H1 (cell line): ENCODE measurements around the gene PSKH1. TPM values are rescaled to one million over a fixed set of nuclear protein-coding genes. Genes with fewer than 3 reads are reported as not detected.

ENCODE experiments used
- CTCF ChIA-PET: fragments of 300-600 bp; sonication (Branson Sonifier 250); formaldehyde crosslinking; loops from one replicate; lab custom pipeline; 2021; ENCODE audit not compliant: partially characterized antibody; lab: Charles Lee
- POLR2A ChIA-PET: fragments of 300-600 bp; sonication (Branson Sonifier 250); formaldehyde crosslinking; loops from one replicate; lab custom pipeline; 2021; ENCODE audit warnings: inconsistent platforms; ENCODE audit not compliant: partially characterized antibody; lab: Charles Lee
- DNase-seq, 2 experiments: peaks; one replicate each; pipeline versions ENCODE4 v3.0.0 to v3.0.0-alpha.2; 2010 to 2022; ENCODE audit warnings: low spot score in 2 of 2, low read depth in 1 of 2, mixed read lengths in 1 of 2
- FAIRE-seq: peaks from 2 replicates; lab custom pipeline; 2011; peaks lifted over from hg19 to GRCh38; lab: Jason Lieb, UNC
- H2AFZ ChIP-seq: 2 replicates; pipeline ENCODE4 v1.8.1; 2012; ENCODE audit warnings: low read length, inconsistent platforms
- H2AK5ac ChIP-seq: 2 replicates; pipeline ENCODE4 v1.6.1; 2013; ENCODE audit warnings: low read depth, low read length
- H2BK120ac ChIP-seq: replicated peaks from 2 replicates; pipeline ENCODE3; 2013; ENCODE audit warnings: low read depth, low read length, inconsistent platforms
- H2BK12ac ChIP-seq: 2 replicates; pipeline ENCODE4 v1.6.1; 2013; ENCODE audit warnings: low read depth, low read length
- H2BK15ac ChIP-seq: 2 replicates; pipeline ENCODE4 v1.6.1; 2013; ENCODE audit warnings: low read length
- H2BK20ac ChIP-seq: 2 replicates; pipeline ENCODE4 v1.6.1; 2013; ENCODE audit warnings: low read length
- H2BK5ac ChIP-seq: 2 replicates; pipeline ENCODE4 v1.6.1; 2013; ENCODE audit warnings: low read depth, low read length
- H3K14ac ChIP-seq: 2 replicates; pipeline ENCODE4 v1.6.1; 2013; ENCODE audit warnings: inconsistent platforms; ENCODE audit not compliant: insufficient read length
- H3K18ac ChIP-seq: 2 replicates; pipeline ENCODE4 v1.6.1; 2013; ENCODE audit warnings: low read length; ENCODE audit errors: extremely low read depth
- H3K23ac ChIP-seq: 2 replicates; pipeline ENCODE4 v1.6.1; 2013; ENCODE audit warnings: inconsistent platforms; ENCODE audit not compliant: insufficient read length
- H3K23me2 ChIP-seq: 2 replicates; pipeline ENCODE4 v1.6.1; 2013; ENCODE audit warnings: low read depth, low read length
- H3K27ac ChIP-seq: 2 replicates; pipeline ENCODE4 v1.6.1; 2011; ENCODE audit warnings: low read depth, low read length, inconsistent platforms
- H3K27me3 ChIP-seq, 4 experiments: replicated peaks in 1 of 4; 1 replicate in 1 of 4; 2 replicates in 3 of 4; pipeline versions ENCODE4 v1.6.1 to v1.8.1; 2011 to 2013; ENCODE audit warnings: low read length in 3 of 4, mild to moderate bottlenecking in 3 of 4, inconsistent platforms in 2 of 4, mixed read lengths in 2 of 4, moderate library complexity in 1 of 4; ENCODE audit not compliant: control insufficient read depth in 3 of 4, insufficient read depth in 3 of 4; ENCODE audit errors: extremely low read depth in 1 of 4
- H3K36me3 ChIP-seq, 4 experiments: 2 replicates each; pipeline versions ENCODE4 v1.6.1 to v1.8.1; 2011 to 2013; ENCODE audit warnings: mild to moderate bottlenecking in 4 of 4, low read length in 3 of 4, moderate library complexity in 2 of 4, control low read depth in 1 of 4, inconsistent platforms in 1 of 4; ENCODE audit not compliant: insufficient read depth in 4 of 4, control insufficient read depth in 2 of 4
- H3K4ac ChIP-seq: replicated peaks from 2 replicates; pipeline ENCODE3; 2013; ENCODE audit warnings: low read length, low read depth, mixed read lengths, inconsistent platforms; ENCODE audit not compliant: insufficient read length
- H3K4me1 ChIP-seq, 4 experiments: replicated peaks in 1 of 4; 1 replicate in 1 of 4; 2 replicates in 3 of 4; pipeline versions ENCODE4 v1.6.1 to v1.8.1; 2011 to 2013; ENCODE audit warnings: low read length in 3 of 4, inconsistent platforms in 2 of 4, mixed read lengths in 1 of 4; ENCODE audit not compliant: insufficient read depth in 4 of 4, control insufficient read depth in 3 of 4
- H3K4me2 ChIP-seq, 2 experiments: 2 replicates each; pipeline versions ENCODE4 v1.6.1 to v1.8.1; 2011 to 2013; ENCODE audit warnings: low read depth in 2 of 2, low read length in 2 of 2, control low read depth in 1 of 2, inconsistent platforms in 1 of 2, mild to moderate bottlenecking in 1 of 2; ENCODE audit not compliant: insufficient read depth in 1 of 2
- H3K4me3 ChIP-seq, 4 experiments: fragments of 200-600, 300-600 bp in 1 of 4; sonication (generic), shearing (Covaris generic), sonication (Bioruptor Twin) in 1 of 4; 2 replicates each; pipeline versions ENCODE4 v1.5.1 to v1.8.1; 2011 to 2016; ENCODE audit warnings: low read length in 4 of 4, low read depth in 3 of 4, control low read depth in 2 of 4, inconsistent platforms in 2 of 4, mild to moderate bottlenecking in 2 of 4, mixed read lengths in 1 of 4, moderate library complexity in 1 of 4; ENCODE audit not compliant: insufficient read depth in 2 of 4; ENCODE audit errors: extremely low read depth in 1 of 4
- H3K56ac ChIP-seq: replicated peaks from 2 replicates; pipeline ENCODE3; 2013; ENCODE audit warnings: low read depth, mild to moderate bottlenecking, mixed read lengths, low read length, inconsistent platforms; ENCODE audit not compliant: insufficient read length
- H3K79me1 ChIP-seq: 2 replicates; pipeline ENCODE4 v1.6.1; 2013; ENCODE audit warnings: low read depth, low read length, control low read depth
- H3K79me2 ChIP-seq, 2 experiments: 2 replicates each; pipeline versions ENCODE4 v1.6.1 to v1.8.1; 2012 to 2013; ENCODE audit warnings: low read length in 2 of 2, mild to moderate bottlenecking in 2 of 2, inconsistent platforms in 1 of 2; ENCODE audit not compliant: insufficient read depth in 2 of 2, control insufficient read depth in 1 of 2
- H3K9ac ChIP-seq, 4 experiments: replicated peaks in 1 of 4; 1 replicate in 1 of 4; 2 replicates in 3 of 4; pipeline versions ENCODE4 v1.6.1 to v1.8.1; 2011 to 2013; ENCODE audit warnings: low read depth in 3 of 4, low read length in 3 of 4, control low read depth in 2 of 4, mild to moderate bottlenecking in 2 of 4, moderate library complexity in 2 of 4, inconsistent platforms in 1 of 4; ENCODE audit errors: extremely low read depth in 1 of 4
- H3K9me3 ChIP-seq, 2 experiments: 2 replicates each; pipeline versions ENCODE4 v1.6.1 to v1.8.1; 2012 to 2013; ENCODE audit warnings: mild to moderate bottlenecking in 2 of 2, moderate library complexity in 2 of 2, control low read depth in 1 of 2, inconsistent platforms in 1 of 2, low read depth in 1 of 2, low read length in 1 of 2, mixed read lengths in 1 of 2; ENCODE audit not compliant: insufficient read depth in 2 of 2
- H4K20me1 ChIP-seq, 2 experiments: replicated peaks in 1 of 2; 2 replicates each; pipeline versions ENCODE3 to v1.8.1; 2011 to 2013; ENCODE audit warnings: inconsistent platforms in 2 of 2, low read length in 2 of 2, mild to moderate bottlenecking in 1 of 2; ENCODE audit not compliant: insufficient read depth in 2 of 2, control insufficient read depth in 1 of 2
- H4K5ac ChIP-seq: 2 replicates; pipeline ENCODE4 v1.6.1; 2013; ENCODE audit warnings: low read length, low read depth, mixed read lengths, inconsistent platforms; ENCODE audit not compliant: insufficient read length
- H4K8ac ChIP-seq: 2 replicates; pipeline ENCODE4 v1.8.0; 2013; ENCODE audit warnings: mild to moderate bottlenecking, moderate library complexity, low read length, inconsistent platforms; ENCODE audit not compliant: insufficient read depth; ENCODE audit errors: extremely low read depth
- H4K91ac ChIP-seq: replicated peaks from 2 replicates; pipeline ENCODE3; 2013; ENCODE audit warnings: low read length, mixed read lengths, inconsistent platforms; ENCODE audit not compliant: insufficient read length
- BRCA1 ChIP-seq: IDR thresholded peaks from 2 replicates; pipeline ENCODE4 v1.6.1; 2012; ENCODE audit warnings: low read depth, low read length, improper control_type of control experiment
- CHD1 ChIP-seq: IDR thresholded peaks from 2 replicates; pipeline ENCODE4 v1.6.1; 2012; ENCODE audit warnings: low read depth, low read length, improper control_type of control experiment
- EGR1 ChIP-seq: IDR thresholded peaks from 2 replicates; pipeline ENCODE4 v1.6.1; 2011; ENCODE audit warnings: low read depth, low read length, borderline replicate concordance
- POLR2AphosphoS5 ChIP-seq: IDR thresholded peaks from 2 replicates; pipeline ENCODE4 v1.6.1; 2011; ENCODE audit warnings: low read depth, low read length
- SIRT6 ChIP-seq: IDR thresholded peaks from one replicate; pipeline ENCODE4 v1.7.1; 2012; ENCODE audit warnings: low read length, inconsistent platforms
- WGBS, 2 experiments: shearing (Covaris generic) in 1 of 2; methylation state at CpG; one replicate each; pipeline versions ENCODE4 v1.1.6 to v1.1.7; 2013 to 2015; ENCODE audit warnings: low lambda C conversion rate in 2 of 2, mixed read lengths in 2 of 2, inconsistent platforms in 1 of 2, low coverage in 1 of 2, missing lambda C conversion rate in 1 of 2; ENCODE audit not compliant: insufficient replicate concordance in 2 of 2, insufficient coverage in 1 of 2, insufficient read length in 1 of 2; ENCODE audit errors: extremely low coverage in 1 of 2, missing lambda C conversion rate in 1 of 2; 5-methylcytosine and 5-hydroxymethylcytosine counted together
- polyA plus RNA-seq, 7 experiments: library from polyadenylated mRNA; depleted of rRNA in 3 of 7; stranded (reverse) in 5 of 7; unstranded in 2 of 7; fragments of >200 nt in 5 of 7; fragments of 200-250 nt in 2 of 7; gene quantifications; 1 replicate in 5 of 7; 2 replicates in 1 of 7; 4 replicates in 1 of 7; pipeline versions ENCODE4 v1.2.1 to v1.2.3, GENCODE V29; 2011 to 2013; ENCODE audit warnings: missing spikeins in 2 of 7, mixed read lengths in 2 of 7
- total RNA-seq: library from RNA; stranded (reverse); fragmentation: NEBNext Ultra II Directional; extraction: Animal tissue kit (Norgen Biotek cat#: 25700); gene quantifications from 2 replicates; pipeline ENCODE4 v1.2.1, GENCODE V29; 2021

The PSKH1 gene
- total and polyA plus RNA-seq, 2 of the 8 experiments (the other 6 are each of a cell fraction or from before 2014, with no cell fraction given): 24.8 to 51.0 TPM

- Histone ChIP-seq H4K20me1 (peaks cover 14 to 17% of the 10 kb centered on the region in 2 experiments), H3K18ac (no peak overlapping the region), H2BK20ac (no peak overlapping the region), H2BK15ac (no peak overlapping the region), H3K56ac (no peak overlapping the region), H3K4ac (no peak overlapping the region), H2AK5ac (no peak overlapping the region), H4K91ac (no peak overlapping the region), H2AFZ (no peak overlapping the region), H3K79me2 (no peaks in the 10 kb centered on the region), H3K27me3 (no peaks in the 10 kb centered on the region)
- no peak for DNase-seq
- POLR2A ChIA-PET: interaction anchor here (0.6 to 6.3 kb wide), 5 partner anchors 8 to 48 kb away, joined by 3 to 43 read pairs (median 4); partner anchors contain the start of genes CTRL, EDC4 and PSKH1
- TF ChIP-seq CHD1 (no peak), SIRT6 (no peak), BRCA1 (no peak), EGR1 (no peak), POLR2AphosphoS5 (no peak)
- TF ChIP-seq, all 59 proteins: peak for 0
- 88% methylated on average over 19 of the region's 21 CpGs; no CpG with 5 or more reads in 1 of the 2 experiments for WGBS, 2 experiments
- H3K9ac ChIP-seq: no peak overlapping the region
- no peak overlapping the region for H2BK12ac ChIP-seq
- H3K4me2 ChIP-seq: no peak overlapping the region
- H4K5ac ChIP-seq: no peak overlapping the region
- no peak for FAIRE-seq
- peaks cover 5 to 15% (median 11%) of the 10 kb centered on the region in 4 experiments for H3K4me1 ChIP-seq
- no peak overlapping the region for H3K23ac ChIP-seq
- H3K79me1 ChIP-seq: no peaks in the 10 kb centered on the region; the same call in 1 of the 2 replicates
- peaks cover 31 to 56% (median 48%) of the 10 kb centered on the region in 4 experiments for H3K36me3 ChIP-seq
- H3K27ac ChIP-seq: no peak overlapping the region
- H3K4me3 ChIP-seq: no peak overlapping the region
- H3K23me2 ChIP-seq: 0 out of 2 replicates have a peak, but pooled peaks cover 2% of the 10 kb centered on the region
- no peaks in the 10 kb centered on the region for H3K9me3 ChIP-seq
- CTCF ChIA-PET: interaction anchor here (0.6 to 21.8 kb wide), 13 partner anchors 8 to 218 kb away, joined by 3 to 623 read pairs (median 15); partner anchors contain the start of genes CTRL, EDC4, LCAT and PSMB10
- no peak overlapping the region for H2BK5ac ChIP-seq
- H4K8ac ChIP-seq: no peak overlapping the region
- H2BK120ac ChIP-seq: no peak overlapping the region
- no peak overlapping the region for H3K14ac ChIP-seq
Measured at GRCh38 chr16:67881621-67882161, 11.4 kb upstream of the PSKH1 start.
